ENCODE data around the gene BACH1. TPM values are rescaled to one million over a fixed set of nuclear protein-coding genes. Genes with fewer than 3 reads are reported as not detected.

BACH1 gene
- total RNA-seq, 2 experiments from 2014 or later: 18.6 to 38.4 TPM

GRCh38 chr21:29376556-29376955 is 77.8 kb downstream of the BACH1 start:
- H3K4me2 ChIP-seq (ENCODE audit: low read length): no peak overlapping the region
- H3K9me2 ChIP-seq (ENCODE audit: insufficient read depth, low read length): no peaks in the 10 kb centered on the region
- no peaks in the 10 kb centered on the region for H3K4me1 ChIP-seq (ENCODE audit: insufficient read depth, low read length, poor library complexity, severe bottlenecking)
- no peaks in the 10 kb centered on the region for H4K20me1 ChIP-seq (ENCODE audit: insufficient read depth, low read length)
- DNase-seq (ENCODE audit: low spot score): peak; percentile 69
- no TSS peak for BruUV-seq (replicated peaks)
- H3K9me3 ChIP-seq (ENCODE audit: low read length): no peaks in the 10 kb centered on the region
- H3K4me3 ChIP-seq (ENCODE audit: low read depth, low read length, poor library complexity, severe bottlenecking): no peak overlapping the region
- H3K79me2 ChIP-seq (ENCODE audit: insufficient read depth, low read depth, low read length): no peaks in the 10 kb centered on the region
- intact Hi-C loops (cut with micrococcal nuclease; ENCODE audit: unreplicated experiment): loop anchor here (10.0 kb wide), 2 partner anchors 142 to 468 kb away; no protein-coding TSS in a partner anchor
- no peak for TF ChIP-seq EZH2phosphoT487 (IDR thresholded peaks at IDR 0.05; ENCODE audit: borderline replicate concordance, low read depth, low read length)
- TF ChIP-seq CTCF (conservative IDR thresholded peaks at IDR 0.05; ENCODE audit: low read length): peak; percentile 78
- no peak overlapping the region for H2AFZ ChIP-seq (ENCODE audit: low read length)
- H3K36me3 ChIP-seq (ENCODE audit: insufficient read depth, low read length): 0 out of 2 replicates have a peak, but pooled peaks cover 4% of the 10 kb centered on the region
- POLR2A ChIA-PET: interaction anchor here (0.5 to 1.4 kb wide), 2 partner anchors 209 to 289 kb away, joined by 3 to 4 read pairs; no protein-coding TSS in a partner anchor
- CTCF ChIA-PET (ENCODE audit: unreplicated experiment): interaction anchor here (0.7 to 1.1 kb wide), 3 partner anchors 75 to 287 kb away, joined by 3 read pairs; no protein-coding TSS in a partner anchor
- no peak overlapping the region for H3K27ac ChIP-seq (ENCODE audit: low read depth, low read length, poor library complexity, severe bottlenecking)

GRCh38 chr21:29377266-29377665 is 78.5 kb downstream of the BACH1 start:
- CTCF ChIA-PET (ENCODE audit: unreplicated experiment): interaction anchor here (1.0 to 1.1 kb wide), 2 partner anchors 76 to 144 kb away, joined by 3 read pairs; no protein-coding TSS in a partner anchor
- no TSS peak for BruUV-seq (replicated peaks)
- no peaks in the 10 kb centered on the region for H3K9me3 ChIP-seq (ENCODE audit: low read length)

More at GRCh38 chr21:29377266-29377665, 78.5 kb downstream of the BACH1 start:
- no peaks in the 10 kb centered on the region for H3K9me2 ChIP-seq (ENCODE audit: insufficient read depth, low read length)
- H3K79me2 ChIP-seq (ENCODE audit: insufficient read depth, low read depth, low read length): no peaks in the 10 kb centered on the region
- H3K4me1 ChIP-seq (ENCODE audit: insufficient read depth, low read length, poor library complexity, severe bottlenecking): no peaks in the 10 kb centered on the region
- H4K20me1 ChIP-seq (ENCODE audit: insufficient read depth, low read length): no peaks in the 10 kb centered on the region
- H3K4me3 ChIP-seq (ENCODE audit: low read depth, low read length, poor library complexity, severe bottlenecking): no peak overlapping the region
- H3K27ac ChIP-seq (ENCODE audit: low read depth, low read length, poor library complexity, severe bottlenecking): no peak overlapping the region
- POLR2A ChIA-PET: interaction anchor here (0.6 to 1.4 kb wide), 2 partner anchors 80 to 290 kb away, joined by 3 read pairs; no protein-coding TSS in a partner anchor
- H2AFZ ChIP-seq (ENCODE audit: low read length): no peak overlapping the region
- H3K4me2 ChIP-seq (ENCODE audit: low read length): no peak overlapping the region
- intact Hi-C loops (cut with micrococcal nuclease; ENCODE audit: unreplicated experiment): loop anchor here (10.0 kb wide), 2 partner anchors 142 to 468 kb away; no protein-coding TSS in a partner anchor
- 0 out of 2 replicates have a peak, but pooled peaks cover 4% of the 10 kb centered on the region for H3K36me3 ChIP-seq (ENCODE audit: insufficient read depth, low read length)
- TF ChIP-seq CTCF (conservative IDR thresholded peaks at IDR 0.05; ENCODE audit: low read length) (no peak), EZH2phosphoT487 (IDR thresholded peaks at IDR 0.05; ENCODE audit: borderline replicate concordance, low read depth, low read length) (no peak)
- no peak for DNase-seq (ENCODE audit: low spot score)

Measured in OCI-LY7 (cell line).